Muscle of leg (tissue), 11 donors: ENCODE measurements around the gene SYT2. TPM values are rescaled to one million over a fixed set of nuclear protein-coding genes. Genes with fewer than 3 reads are reported as not detected.
A peak's percentile ranks its signal among the peaks of the same experiment; 100 is the strongest.

Source experiments
- DNase-seq: peaks from one replicate; pipeline ENCODE4 v3.0.0; 2013
- H3K27ac ChIP-seq: one replicate; pipeline ENCODE4 v1.5.1; 2013; ENCODE audit warnings: mild to moderate bottlenecking, low read length, control low read depth
- H3K27me3 ChIP-seq: one replicate; pipeline ENCODE4 v1.6.1; 2013; ENCODE audit warnings: low read length; ENCODE audit not compliant: control insufficient read depth, insufficient read depth
- H3K36me3 ChIP-seq: one replicate; pipeline ENCODE4 v1.6.1; 2013; ENCODE audit warnings: low read length; ENCODE audit not compliant: control insufficient read depth, insufficient read depth
- H3K4me1 ChIP-seq: one replicate; pipeline ENCODE4 v1.6.1; 2013; ENCODE audit warnings: low read length; ENCODE audit not compliant: control insufficient read depth, insufficient read depth
- H3K4me3 ChIP-seq: one replicate; pipeline ENCODE4 v1.5.1; 2013; ENCODE audit warnings: low read length, control low read depth
- H3K9me3 ChIP-seq: replicated peaks from 2 replicates; pipeline ENCODE4 v1.6.1; 2013; ENCODE audit warnings: low read depth, low read length; ENCODE audit not compliant: control insufficient read depth
- WGBS: methylation state at CpG from one replicate; pipeline ENCODE4 v1.1.5; 2013; ENCODE audit warnings: missing lambda C conversion rate; ENCODE audit not compliant: insufficient coverage; 5-methylcytosine and 5-hydroxymethylcytosine counted together
- polyA plus RNA-seq, 8 donors: library from polyadenylated mRNA; unstranded; fragments of 120-200 nt; gene quantifications; one replicate each; pipeline versions ENCODE4 v1.2.1 to v1.2.3, GENCODE V29; 2013; ENCODE audit warnings: inconsistent platforms in 1 of 8, low replicate concordance in 1 of 8; ENCODE audit not compliant: insufficient read length in 8 of 8, insufficient read depth in 1 of 8
- total RNA-seq: library from RNA; stranded (reverse); fragments of 120-200 nt; gene quantifications from one replicate; pipeline ENCODE4 v1.2.4, GENCODE V29; 2013

The SYT2 gene
- total and polyA plus RNA-seq, 9 donors, result 0.04 to 0.63 (median 0.33) TPM

DNA sequence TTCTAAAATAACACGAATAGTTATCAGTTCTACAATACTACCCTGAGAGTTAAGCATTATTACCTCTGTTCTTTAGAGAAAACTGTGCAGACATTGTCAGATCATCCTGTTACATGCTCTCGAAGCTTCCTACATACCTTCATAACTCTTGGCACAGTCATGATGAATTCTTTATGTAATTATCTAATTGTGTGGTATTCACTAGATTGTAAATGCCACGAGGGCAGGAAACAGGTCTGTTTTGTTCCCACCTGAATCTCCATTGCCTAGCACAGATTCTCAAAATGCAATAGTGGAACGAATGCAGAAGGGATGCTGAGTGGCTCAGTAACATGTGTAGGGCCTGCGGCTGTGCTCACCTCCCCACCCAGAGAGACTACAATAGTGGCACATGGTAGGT is 3.4 kb downstream of the SYT2 start:
- Histone ChIP-seq H3K27me3 (peaks cover 88% of the 10 kb centered on the region), H3K9me3 (no peaks in the 10 kb centered on the region), H3K36me3 (no peaks in the 10 kb centered on the region), H3K27ac (no peak overlapping the region), H3K4me3 (no peak overlapping the region), H3K4me1 (peaks cover 13% of the 10 kb centered on the region)
- DNase-seq, result no peak
- WGBS, result no CpG with 5 or more reads among the region's 5 CpGs

DNA sequence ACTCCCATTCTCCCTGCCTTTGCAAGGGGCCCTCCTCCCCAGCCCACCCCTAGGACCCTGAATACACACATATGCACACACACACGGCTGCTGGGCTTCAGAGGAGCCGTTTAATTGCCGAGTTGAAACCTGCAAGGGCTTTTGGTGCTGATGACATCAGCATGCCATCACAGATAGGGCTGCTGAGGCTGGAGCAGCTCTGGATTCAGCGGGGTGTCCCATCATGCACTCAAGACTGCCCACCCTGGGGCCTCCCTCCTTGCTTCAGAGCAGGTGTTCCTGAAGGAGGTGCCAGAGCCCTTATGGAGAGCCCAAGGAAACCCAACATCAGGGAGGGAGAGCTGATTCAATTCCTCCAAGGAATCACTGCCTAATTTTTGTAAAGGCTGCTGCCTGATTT is 5.7 kb downstream of the SYT2 start:
- H3K4me3 ChIP-seq, result no peak overlapping the region
- no peak overlapping the region for H3K27ac ChIP-seq
- no peaks in the 10 kb centered on the region for H3K9me3 ChIP-seq
- peaks cover 4% of the 10 kb centered on the region for H3K4me1 ChIP-seq
- WGBS, result 49% methylated on average over 4 of the region's 4 CpGs
- DNase-seq, result no peak
- H3K36me3 ChIP-seq, result no peaks in the 10 kb centered on the region
- H3K27me3 ChIP-seq, result peaks cover 70% of the 10 kb centered on the region

DNA sequence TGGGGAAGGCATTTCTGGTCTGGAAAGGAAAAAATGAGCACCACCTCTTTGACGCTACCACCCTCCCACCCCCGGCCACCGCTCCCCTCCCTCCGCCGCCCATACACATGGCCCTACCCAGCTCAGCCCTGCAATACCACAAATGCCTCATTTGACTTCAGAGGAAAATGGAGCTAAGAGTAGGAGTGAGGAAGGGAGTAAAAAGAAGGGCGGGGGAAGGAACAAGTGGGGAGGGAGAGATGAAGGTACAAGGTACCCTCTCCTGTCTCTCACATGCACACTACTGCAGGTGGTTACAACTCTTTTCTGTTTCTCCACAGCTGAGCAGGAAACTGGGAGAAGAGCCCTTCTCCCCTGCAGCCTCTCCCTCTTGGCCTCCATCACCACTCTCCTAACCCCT is 7.1 kb downstream of the SYT2 start:
- H3K27ac ChIP-seq, result no peak overlapping the region
- DNase-seq, result no peak
- H3K9me3 ChIP-seq, result no peaks in the 10 kb centered on the region
- H3K27me3 ChIP-seq, result peaks cover 61% of the 10 kb centered on the region
- no peak overlapping the region for H3K4me3 ChIP-seq
- H3K36me3 ChIP-seq, result no peaks in the 10 kb centered on the region
- H3K4me1 ChIP-seq, result no peaks in the 10 kb centered on the region
- no CpG with 5 or more reads among the region's 6 CpGs for WGBS

DNA sequence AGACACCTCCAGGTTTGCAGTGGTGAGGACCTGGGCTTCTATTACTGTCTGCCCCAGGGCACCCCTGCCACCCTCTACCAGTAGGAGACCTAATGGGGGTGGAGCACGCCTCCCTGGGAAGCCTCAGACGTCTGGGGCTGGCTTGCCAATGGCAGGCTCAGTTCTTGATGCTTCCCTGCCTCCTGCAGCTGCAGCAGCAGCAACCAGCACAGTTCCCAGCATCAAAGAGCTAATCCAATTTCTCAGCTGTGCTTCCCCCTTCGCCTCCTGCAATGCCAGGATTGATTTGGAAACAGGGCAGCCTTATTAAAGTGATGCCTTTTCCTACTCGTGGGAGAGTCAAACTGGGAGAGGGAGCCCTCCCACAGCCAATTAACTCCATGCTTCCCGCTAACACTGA is 8.2 kb downstream of the SYT2 start:
- Histone ChIP-seq H3K27ac (no peak overlapping the region), H3K4me1 (no peaks in the 10 kb centered on the region), H3K36me3 (no peaks in the 10 kb centered on the region), H3K27me3 (peaks cover 55% of the 10 kb centered on the region), H3K4me3 (no peak overlapping the region), H3K9me3 (no peaks in the 10 kb centered on the region)
- no CpG with 5 or more reads among the region's 5 CpGs for WGBS
- no peak for DNase-seq

DNA sequence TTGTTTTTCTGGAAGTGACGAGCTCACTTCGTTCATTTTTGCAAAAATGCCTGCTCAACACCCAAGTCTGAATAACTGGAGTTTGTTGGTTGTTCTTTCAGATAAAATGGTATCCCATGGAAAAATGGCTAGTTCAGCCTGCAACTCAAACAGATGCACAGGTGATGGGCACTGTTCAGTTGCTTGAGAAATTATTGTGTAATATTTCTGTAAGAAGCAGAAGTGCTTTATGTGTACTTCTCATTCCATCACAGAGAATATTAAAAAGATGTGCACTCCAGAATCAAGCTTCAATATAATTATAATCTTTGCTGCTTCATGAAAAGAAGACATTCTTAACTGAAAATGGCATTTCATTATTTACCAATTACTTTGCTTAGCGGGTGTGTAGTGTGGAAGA is 9.1 kb downstream of the SYT2 start:
- no peaks in the 10 kb centered on the region for H3K9me3 ChIP-seq
- H3K4me1 ChIP-seq, result no peaks in the 10 kb centered on the region
- no peak overlapping the region for H3K27ac ChIP-seq
- no peak for DNase-seq
- no peaks in the 10 kb centered on the region for H3K36me3 ChIP-seq
- no peak overlapping the region for H3K4me3 ChIP-seq
- peaks cover 48% of the 10 kb centered on the region for H3K27me3 ChIP-seq
- whole genome bisulfite sequencing, result 100% methylated on average over 1 of the region's 3 CpGs

DNA sequence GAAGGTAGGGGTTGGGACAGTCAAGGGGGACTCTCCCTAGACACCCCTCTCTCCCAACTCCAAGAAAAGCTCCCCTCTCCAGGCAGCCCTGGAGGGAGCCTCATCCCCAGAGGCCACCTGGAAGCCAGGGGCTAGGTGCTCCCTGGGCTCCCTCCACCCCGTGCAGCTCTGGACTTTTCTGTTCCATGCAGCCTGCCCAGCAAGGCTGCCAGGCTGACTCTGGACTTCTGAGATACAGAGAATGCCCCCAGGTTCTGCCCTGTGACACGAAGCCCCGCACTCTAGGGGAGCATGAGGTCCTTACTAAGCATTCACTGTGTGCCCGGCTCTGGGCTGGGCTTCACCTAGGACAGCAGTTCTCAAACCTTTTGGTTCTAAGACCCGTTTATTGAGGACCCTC is 10.2 kb downstream of the SYT2 start:
- H3K36me3 ChIP-seq, result no peaks in the 10 kb centered on the region
- H3K4me1 ChIP-seq, result no peaks in the 10 kb centered on the region
- DNase-seq, result no peak
- H3K9me3 ChIP-seq, result no peaks in the 10 kb centered on the region
- peaks cover 39% of the 10 kb centered on the region for H3K27me3 ChIP-seq
- 65% methylated on average over 3 of the region's 5 CpGs for WGBS
- no peak overlapping the region for H3K4me3 ChIP-seq
- no peak overlapping the region for H3K27ac ChIP-seq

DNA sequence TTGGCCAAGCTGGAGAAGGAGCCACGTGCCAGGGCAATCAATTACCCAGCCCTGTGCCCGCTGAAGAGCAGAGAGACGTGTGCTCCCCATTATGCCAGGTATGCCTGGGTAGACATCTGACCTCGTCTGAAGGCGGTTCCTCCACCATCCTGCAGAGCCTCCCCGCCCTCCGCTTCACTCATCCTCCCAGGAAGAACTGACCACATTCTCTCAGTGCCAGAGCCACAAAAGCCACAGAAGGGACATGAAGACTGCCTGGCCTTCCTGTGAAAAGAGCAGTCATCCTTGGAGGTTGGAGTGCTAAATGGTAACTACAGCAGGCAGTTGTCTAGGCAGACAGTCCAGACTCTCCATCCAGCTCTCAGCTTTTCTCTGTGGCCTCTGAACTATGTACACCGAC is 12.0 kb downstream of the SYT2 start:
- Histone ChIP-seq H3K4me1 (no peaks in the 10 kb centered on the region), H3K9me3 (no peaks in the 10 kb centered on the region), H3K36me3 (no peaks in the 10 kb centered on the region), H3K4me3 (no peak overlapping the region), H3K27ac (no peak overlapping the region), H3K27me3 (peaks cover 22% of the 10 kb centered on the region)
- WGBS, result 72% methylated on average over 7 of the region's 8 CpGs
- no peak for DNase-seq

DNA sequence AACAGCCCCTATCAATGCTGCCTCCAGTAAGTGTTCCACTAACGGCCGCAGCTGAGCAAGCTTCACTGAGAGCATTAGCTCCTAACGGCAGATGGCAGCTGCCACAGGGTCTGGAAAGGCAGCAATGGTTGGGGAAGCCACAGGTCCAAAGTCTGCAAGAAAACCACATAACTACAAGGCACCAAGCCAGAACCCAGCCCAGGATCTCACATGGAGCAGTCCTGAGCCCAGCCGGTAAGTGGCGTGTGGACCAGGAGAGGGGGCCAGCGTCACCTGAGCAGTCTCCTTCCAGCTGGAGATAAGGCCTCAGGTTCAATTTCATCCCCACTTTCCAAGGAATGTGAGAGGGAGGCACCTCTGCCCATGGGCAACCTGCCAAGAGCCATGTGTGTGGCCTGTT is 13.2 kb downstream of the SYT2 start:
- 18% methylated on average over 3 of the region's 6 CpGs for WGBS

DNA sequence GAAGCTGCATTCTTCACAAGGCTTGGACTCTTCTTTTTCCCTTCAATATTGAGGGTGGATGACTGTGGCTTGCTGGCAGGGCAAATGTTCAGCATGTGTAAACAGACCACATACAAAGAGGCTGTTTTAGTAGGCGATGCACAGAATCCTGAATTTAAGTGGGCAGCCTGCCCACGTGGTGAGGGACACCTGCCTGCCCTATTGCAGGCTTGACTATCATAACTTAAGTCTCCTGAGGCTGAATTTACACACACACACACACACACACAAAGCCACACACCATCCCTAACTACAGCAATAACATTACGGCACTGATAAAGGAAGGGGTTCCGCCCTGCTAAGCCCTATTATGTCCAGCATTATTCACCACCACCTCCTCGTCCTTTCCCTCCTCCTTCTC is 15.9 kb downstream of the SYT2 start:
- peaks cover 13% of the 10 kb centered on the region for H3K27me3 ChIP-seq
- H3K4me1 ChIP-seq, result no peaks in the 10 kb centered on the region
- no peak for DNase-seq
- no peaks in the 10 kb centered on the region for H3K9me3 ChIP-seq
- 68% methylated on average over 5 of the region's 5 CpGs for WGBS
- H3K36me3 ChIP-seq, result no peaks in the 10 kb centered on the region
- H3K27ac ChIP-seq, result no peak overlapping the region
- H3K4me3 ChIP-seq, result no peak overlapping the region

More for the DNA sequence above, 13.2 kb downstream of the SYT2 start:
- no peaks in the 10 kb centered on the region for H3K9me3 ChIP-seq
- H3K4me1 ChIP-seq, result no peaks in the 10 kb centered on the region
- H3K4me3 ChIP-seq, result no peak overlapping the region
- no peak overlapping the region for H3K27ac ChIP-seq
- DNase-seq, result no peak
- no peaks in the 10 kb centered on the region for H3K36me3 ChIP-seq
- peaks cover 15% of the 10 kb centered on the region for H3K27me3 ChIP-seq

DNA sequence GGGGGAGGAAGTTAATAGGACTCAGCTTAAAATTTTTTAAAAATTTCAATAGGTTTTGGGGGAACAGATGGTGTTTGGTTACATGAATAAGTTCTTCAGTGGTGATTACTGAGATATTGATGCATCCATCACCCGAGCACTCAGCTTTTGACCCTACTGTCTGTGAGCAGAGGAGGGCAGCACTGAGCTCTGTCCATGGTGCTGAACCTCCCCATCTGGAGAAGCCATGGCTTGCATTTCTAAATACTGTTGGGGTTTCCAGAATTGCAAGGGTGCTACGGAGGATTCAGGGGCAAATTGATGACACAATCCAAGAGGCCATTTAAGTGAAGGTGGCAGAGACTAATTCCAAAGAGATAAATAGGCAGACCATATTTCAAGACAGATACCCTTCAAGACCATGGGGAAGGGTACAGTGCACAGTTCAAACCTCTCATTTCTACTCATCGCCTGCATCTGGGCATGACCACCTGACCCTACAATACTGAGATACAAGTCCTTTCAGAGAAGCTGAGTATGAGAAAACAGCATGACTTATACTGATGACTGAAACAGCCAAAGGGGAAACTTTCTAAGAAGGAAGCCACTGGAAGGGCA is 17.2 kb downstream of the SYT2 start:
- Histone ChIP-seq H3K27ac (no peak overlapping the region), H3K27me3 (peaks cover 12% of the 10 kb centered on the region), H3K36me3 (no peaks in the 10 kb centered on the region), H3K4me1 (no peaks in the 10 kb centered on the region), H3K9me3 (no peaks in the 10 kb centered on the region), H3K4me3 (no peak overlapping the region)
- no CpG with 5 or more reads among the region's 3 CpGs for WGBS
- peak; percentile 84 for DNase-seq

DNA sequence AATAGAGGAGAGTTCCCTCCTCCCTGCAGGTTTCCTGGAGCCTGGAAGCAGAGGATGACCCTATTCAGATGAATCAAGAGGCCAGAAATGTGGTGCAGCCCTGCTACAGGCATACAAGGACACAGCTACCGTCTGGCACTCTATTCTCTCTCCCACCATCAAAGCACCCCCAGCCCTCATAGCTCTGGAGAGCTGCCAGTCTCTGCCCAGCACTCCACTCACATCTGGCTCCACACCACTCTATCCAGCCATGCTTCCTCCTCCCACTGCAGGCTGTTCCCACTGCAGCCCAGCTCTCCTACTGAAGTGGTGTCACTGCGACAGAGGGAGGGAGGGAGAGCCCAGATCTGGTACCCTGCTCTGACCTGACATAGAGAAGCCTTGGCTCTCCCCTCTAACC is 18.4 kb downstream of the SYT2 start:
- WGBS, result 50% methylated on average over 1 of the region's 2 CpGs
- no peaks in the 10 kb centered on the region for H3K9me3 ChIP-seq
- H3K27ac ChIP-seq, result no peak overlapping the region
- H3K36me3 ChIP-seq, result no peaks in the 10 kb centered on the region
- H3K27me3 ChIP-seq, result peaks cover 11% of the 10 kb centered on the region
- no peak overlapping the region for H3K4me3 ChIP-seq
- DNase-seq, result no peak
- H3K4me1 ChIP-seq, result no peaks in the 10 kb centered on the region
